ENCODE data around the gene GNL3L.
"Not testable (repeated sequence)": the region's sequence is repeated elsewhere in the genome, so short reads cannot be mapped to it uniquely, and the experiment has no call there.

The GNL3L gene, protein sequence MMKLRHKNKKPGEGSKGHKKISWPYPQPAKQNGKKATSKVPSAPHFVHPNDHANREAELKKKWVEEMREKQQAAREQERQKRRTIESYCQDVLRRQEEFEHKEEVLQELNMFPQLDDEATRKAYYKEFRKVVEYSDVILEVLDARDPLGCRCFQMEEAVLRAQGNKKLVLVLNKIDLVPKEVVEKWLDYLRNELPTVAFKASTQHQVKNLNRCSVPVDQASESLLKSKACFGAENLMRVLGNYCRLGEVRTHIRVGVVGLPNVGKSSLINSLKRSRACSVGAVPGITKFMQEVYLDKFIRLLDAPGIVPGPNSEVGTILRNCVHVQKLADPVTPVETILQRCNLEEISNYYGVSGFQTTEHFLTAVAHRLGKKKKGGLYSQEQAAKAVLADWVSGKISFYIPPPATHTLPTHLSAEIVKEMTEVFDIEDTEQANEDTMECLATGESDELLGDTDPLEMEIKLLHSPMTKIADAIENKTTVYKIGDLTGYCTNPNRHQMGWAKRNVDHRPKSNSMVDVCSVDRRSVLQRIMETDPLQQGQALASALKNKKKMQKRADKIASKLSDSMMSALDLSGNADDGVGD

DNA sequence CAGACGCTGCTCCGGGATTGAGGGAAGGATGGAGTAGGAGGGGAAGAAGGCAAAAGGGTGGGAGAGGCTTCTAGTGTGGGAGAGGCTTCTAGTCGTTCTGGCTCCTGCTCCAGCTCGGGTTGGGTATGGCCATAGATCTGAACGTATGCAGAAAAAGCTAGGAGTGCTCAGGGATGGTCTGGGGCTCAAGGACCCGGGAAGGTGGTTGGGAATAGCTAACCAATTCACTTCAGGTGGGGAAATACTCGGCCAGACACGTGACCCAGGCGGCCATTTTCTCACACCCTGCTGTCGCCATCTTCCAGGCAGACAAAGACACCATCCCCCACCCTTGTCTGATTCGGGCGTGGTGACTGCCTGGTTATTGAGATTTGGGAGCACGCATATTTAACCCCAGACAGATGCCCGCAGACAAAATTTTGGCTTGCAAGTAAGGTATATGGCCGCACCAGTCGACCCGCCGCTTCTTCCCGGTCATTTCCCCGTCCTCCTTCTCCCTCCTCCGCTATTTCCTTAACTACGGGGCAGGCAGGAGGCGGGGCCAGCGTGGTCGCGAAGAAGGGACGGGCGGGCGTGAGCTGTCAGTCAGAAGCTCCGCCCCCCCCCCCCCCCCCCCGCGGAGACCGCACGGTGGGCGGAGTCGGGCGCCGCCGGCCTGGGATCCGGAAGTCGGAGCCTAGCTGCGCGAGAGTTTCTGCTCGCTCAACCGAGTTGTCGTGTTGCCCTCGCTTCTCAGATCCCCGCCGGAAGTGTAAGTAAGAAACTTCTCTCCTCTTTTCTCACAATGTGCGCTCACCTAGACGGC is at the start of gene GNL3L:
Gene GNL3L, plus strand, starts transcription at position 668 of the 805 bp plus-strand sequence. CDS start 2,348 bp downstream, outside the sequence.
- H3K4me1 ChIP-seq (ENCODE audit: insufficient read depth, insufficient read length), result peaks cover 6% of the 10 kb centered on the region

DNA sequence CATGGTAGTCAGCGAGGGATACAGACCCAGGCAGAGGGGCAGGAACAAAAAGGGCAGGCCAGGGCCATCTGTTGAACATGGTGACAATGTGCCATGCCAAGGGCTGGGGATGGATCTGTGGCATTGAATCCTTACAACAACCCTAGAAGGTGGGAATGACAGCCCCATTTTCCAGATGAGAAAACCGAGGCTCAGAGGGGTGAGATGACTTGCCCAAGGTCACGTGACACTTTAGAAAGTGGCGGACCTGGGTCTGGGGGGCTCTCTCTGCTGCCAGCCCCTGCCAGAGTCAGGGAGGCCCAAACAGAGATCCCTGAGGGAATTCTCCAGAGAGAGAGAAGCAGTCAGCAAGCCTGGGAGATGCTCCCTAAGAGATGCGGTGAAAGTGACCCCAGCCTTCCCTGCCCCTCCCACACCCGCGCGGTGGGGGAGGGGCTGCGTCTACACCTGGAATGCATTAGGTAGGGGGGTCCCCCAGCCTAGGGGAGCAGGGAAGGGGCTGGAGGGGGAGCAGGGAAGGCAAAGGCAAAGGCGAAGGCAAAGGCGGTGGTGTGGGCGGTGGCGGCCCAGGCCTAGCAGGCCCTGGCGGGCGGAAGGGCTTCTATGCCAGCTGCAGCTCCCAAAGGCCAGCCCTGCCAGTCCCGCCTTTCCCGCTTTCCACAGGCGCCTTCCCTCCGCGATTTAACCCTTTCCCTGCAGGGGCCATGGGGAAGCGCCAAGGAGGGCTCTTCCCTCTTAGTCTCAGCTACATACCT is 47.0 kb upstream of the GNL3L start:
- TF ChIP-seq SUZ12 (IDR thresholded peaks at IDR 0.05; ENCODE audit: extremely low read depth, insufficient read depth, insufficient read length), result no peak
- no peak for TF ChIP-seq ZNF274 (IDR thresholded peaks at IDR 0.05; ENCODE audit: low read depth, low read length)
- TF ChIP-seq YY1 (IDR thresholded peaks at IDR 0.05; ENCODE audit: insufficient read depth, insufficient read length), result no peak
- Histone ChIP-seq H3K4me3 (ENCODE audit: insufficient read length, low read depth) (no peak overlapping the region), H3K27me3 (ENCODE audit: insufficient read depth, insufficient read length) (no peaks in the 10 kb centered on the region), H3K36me3 (ENCODE audit: insufficient read depth, insufficient read length, low read length) (peaks cover 10% of the 10 kb centered on the region), H3K9ac (ENCODE audit: insufficient read length, low read depth) (peak overlapping the region; percentile 59), H3K9me3 (ENCODE audit: insufficient read depth, low read length) (no peaks in the 10 kb centered on the region), H3K4me1 (ENCODE audit: insufficient read depth, insufficient read length) (peaks cover 35% of the 10 kb centered on the region)
- DNase-seq (ENCODE audit: low read depth, low spot score), result no peak

More for the DNA sequence above, at the start of gene GNL3L:
- peak within 1 kb of the TSS; percentile 97 for H3K9ac ChIP-seq (ENCODE audit: insufficient read length, low read depth)
- H3K27me3 ChIP-seq (ENCODE audit: insufficient read depth, insufficient read length), result no peaks in the 10 kb centered on the region
- H3K36me3 ChIP-seq (ENCODE audit: insufficient read depth, insufficient read length, low read length), result peaks cover 39% of the 10 kb centered on the region
- no peaks in the 10 kb centered on the region for H3K9me3 ChIP-seq (ENCODE audit: insufficient read depth, low read length)
- H3K4me3 ChIP-seq (ENCODE audit: insufficient read length, low read depth), result peak within 1 kb of the TSS; percentile 100
- TF ChIP-seq ZNF274 (IDR thresholded peaks at IDR 0.05; ENCODE audit: low read depth, low read length), result no peak
- TF ChIP-seq SUZ12 (IDR thresholded peaks at IDR 0.05; ENCODE audit: extremely low read depth, insufficient read depth, insufficient read length), result no peak
- TF ChIP-seq YY1 (IDR thresholded peaks at IDR 0.05; ENCODE audit: insufficient read depth, insufficient read length), result peak; percentile 95
- DNase-seq (ENCODE audit: low read depth, low spot score), result peak; percentile 77

DNA sequence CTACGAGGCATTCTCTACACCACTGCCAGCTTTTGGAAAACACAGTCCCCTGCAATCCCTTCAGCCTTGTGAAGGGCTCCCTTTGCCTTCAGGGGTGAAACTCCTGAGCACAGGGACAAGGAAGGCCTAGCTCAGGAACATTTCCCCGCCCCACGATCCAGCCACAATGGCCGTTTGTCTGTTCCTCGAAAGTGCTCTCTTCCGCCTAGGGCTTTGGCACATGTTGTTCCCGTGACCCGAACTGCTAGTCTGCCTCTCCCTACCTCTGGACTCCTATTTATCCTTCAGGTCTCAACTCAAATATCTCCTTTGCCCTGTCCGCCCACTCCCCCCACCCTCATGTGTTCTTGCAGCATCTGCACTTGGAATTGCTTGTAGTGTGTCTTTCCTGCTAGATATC is 46.1 kb upstream of the GNL3L start:
- no peak overlapping the region for H3K4me3 ChIP-seq (ENCODE audit: insufficient read length, low read depth)
- no peak overlapping the region for H3K9ac ChIP-seq (ENCODE audit: insufficient read length, low read depth)
- H3K9me3 ChIP-seq (ENCODE audit: insufficient read depth, low read length), result no peaks in the 10 kb centered on the region
- TF ChIP-seq ZNF274 (IDR thresholded peaks at IDR 0.05; ENCODE audit: low read depth, low read length) (no peak), YY1 (IDR thresholded peaks at IDR 0.05; ENCODE audit: insufficient read depth, insufficient read length) (no peak), SUZ12 (IDR thresholded peaks at IDR 0.05; ENCODE audit: extremely low read depth, insufficient read depth, insufficient read length) (no peak)
- no peak for DNase-seq (ENCODE audit: low read depth, low spot score)
- H3K36me3 ChIP-seq (ENCODE audit: insufficient read depth, insufficient read length, low read length), result peaks cover 7% of the 10 kb centered on the region
- peaks cover 31% of the 10 kb centered on the region for H3K4me1 ChIP-seq (ENCODE audit: insufficient read depth, insufficient read length)
- H3K27me3 ChIP-seq (ENCODE audit: insufficient read depth, insufficient read length), result no peaks in the 10 kb centered on the region

DNA sequence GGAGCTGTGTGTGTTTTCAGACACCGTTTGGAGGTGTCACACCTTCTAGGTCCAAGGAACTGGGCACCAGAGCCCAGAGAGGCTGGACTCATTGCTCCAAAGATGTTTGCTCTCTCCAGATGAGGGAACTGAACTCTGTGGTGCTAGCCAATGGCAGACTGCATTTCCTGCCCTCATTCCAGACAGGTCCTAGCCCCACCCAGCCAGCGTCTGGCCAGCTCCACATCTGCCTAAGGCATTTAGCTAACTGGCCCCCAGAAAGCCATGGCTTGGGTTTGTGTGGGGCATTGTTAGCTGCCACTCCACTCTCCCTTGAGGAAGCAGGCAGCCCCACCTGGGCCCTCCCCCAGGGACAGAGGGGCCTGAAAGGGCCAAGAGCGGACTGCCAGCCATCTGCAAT is 45.4 kb upstream of the GNL3L start:
- no peak for DNase-seq (ENCODE audit: low read depth, low spot score)
- no peak overlapping the region for H3K4me3 ChIP-seq (ENCODE audit: insufficient read length, low read depth)
- TF ChIP-seq ZNF274 (IDR thresholded peaks at IDR 0.05; ENCODE audit: low read depth, low read length) (no peak), SUZ12 (IDR thresholded peaks at IDR 0.05; ENCODE audit: extremely low read depth, insufficient read depth, insufficient read length) (no peak), YY1 (IDR thresholded peaks at IDR 0.05; ENCODE audit: insufficient read depth, insufficient read length) (no peak)
- H3K9ac ChIP-seq (ENCODE audit: insufficient read length, low read depth), result no peak overlapping the region
- no peaks in the 10 kb centered on the region for H3K9me3 ChIP-seq (ENCODE audit: insufficient read depth, low read length)
- H3K27me3 ChIP-seq (ENCODE audit: insufficient read depth, insufficient read length), result no peaks in the 10 kb centered on the region
- peaks cover 27% of the 10 kb centered on the region for H3K4me1 ChIP-seq (ENCODE audit: insufficient read depth, insufficient read length)
- H3K36me3 ChIP-seq (ENCODE audit: insufficient read depth, insufficient read length, low read length), result peaks cover 7% of the 10 kb centered on the region

DNA sequence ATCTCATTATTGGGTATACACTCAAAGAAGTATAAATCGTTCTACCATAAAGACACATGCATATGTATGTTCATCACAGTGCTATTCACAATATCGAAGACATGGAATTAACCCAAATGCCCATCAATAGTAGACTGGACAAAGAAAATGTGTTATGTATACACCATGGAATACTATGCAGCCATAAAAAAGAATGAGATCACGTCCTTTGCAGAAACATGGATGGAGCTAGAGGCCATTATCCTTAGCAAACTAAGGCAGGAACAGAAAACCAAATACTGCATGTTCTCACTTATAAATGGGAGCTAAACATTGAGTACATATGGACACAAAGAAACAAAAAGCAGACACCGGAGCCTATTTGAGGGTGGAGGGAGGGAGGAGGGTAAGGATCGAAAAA is 40.2 kb upstream of the GNL3L start:
- not testable (repeated sequence) for H3K9ac ChIP-seq (ENCODE audit: insufficient read length, low read depth); H3K9me3 ChIP-seq (ENCODE audit: insufficient read depth, low read length); DNase-seq (ENCODE audit: low read depth, low spot score); H3K4me1 ChIP-seq (ENCODE audit: insufficient read depth, insufficient read length); H3K27me3 ChIP-seq (ENCODE audit: insufficient read depth, insufficient read length); H3K4me3 ChIP-seq (ENCODE audit: insufficient read length, low read depth)
- peaks cover 19% of the 10 kb centered on the region for H3K36me3 ChIP-seq (ENCODE audit: insufficient read depth, insufficient read length, low read length)

DNA sequence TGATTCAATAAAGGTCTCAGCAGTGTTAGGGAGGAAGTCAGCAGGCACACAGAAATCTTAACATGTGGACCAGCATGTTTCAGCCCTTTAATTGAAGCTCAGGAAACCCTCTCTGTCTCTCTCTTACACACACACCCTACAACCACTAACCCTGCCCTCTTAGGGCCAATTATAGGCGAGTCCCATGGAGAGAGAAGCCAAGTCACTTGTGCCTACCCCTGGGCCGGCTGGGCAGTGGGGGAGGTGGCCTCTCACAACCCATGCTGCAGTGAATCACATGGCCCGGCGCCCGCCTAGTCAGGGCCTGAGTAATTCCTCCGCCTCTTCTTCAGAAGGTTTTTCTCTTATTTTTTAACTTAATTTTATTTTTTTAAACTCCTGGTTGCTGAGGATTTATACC is 37.7 kb upstream of the GNL3L start:
- H3K27me3 ChIP-seq (ENCODE audit: insufficient read depth, insufficient read length), result no peaks in the 10 kb centered on the region
- peak overlapping the region; percentile 28 for H3K9ac ChIP-seq (ENCODE audit: insufficient read length, low read depth)
- H3K9me3 ChIP-seq (ENCODE audit: insufficient read depth, low read length), result no peaks in the 10 kb centered on the region
- TF ChIP-seq YY1 (IDR thresholded peaks at IDR 0.05; ENCODE audit: insufficient read depth, insufficient read length) (no peak), SUZ12 (IDR thresholded peaks at IDR 0.05; ENCODE audit: extremely low read depth, insufficient read depth, insufficient read length) (no peak), ZNF274 (IDR thresholded peaks at IDR 0.05; ENCODE audit: low read depth, low read length) (no peak)
- no peak for DNase-seq (ENCODE audit: low read depth, low spot score)
- H3K4me1 ChIP-seq (ENCODE audit: insufficient read depth, insufficient read length), result no peaks in the 10 kb centered on the region
- no peak overlapping the region for H3K4me3 ChIP-seq (ENCODE audit: insufficient read length, low read depth)
- H3K36me3 ChIP-seq (ENCODE audit: insufficient read depth, insufficient read length, low read length), result peaks cover 19% of the 10 kb centered on the region
